GM19452 (cell line): Measurements from ENCODE around the gene ADAMTS17.

Source experiments
- ATAC-seq: cut with Tn5 transposase; IDR thresholded peaks from one replicate; pipeline ENCODE4 v1.9.1; 2021; ENCODE audit not compliant: unreplicated experiment

ADAMTS17 gene

GRCh38 chr15:100252779-100253417 is 88.9 kb downstream of the ADAMTS17 start:
- no peak for ATAC-seq

- no peak for ATAC-seq
These were observed 89.4 kb downstream of the ADAMTS17 start for GRCh38 chr15:100252359-100252758.

- ATAC-seq, result no peak
These were observed 91.5 kb downstream of the ADAMTS17 start for GRCh38 chr15:100250176-100250800.

- ATAC-seq, result no peak
These were observed 92.5 kb downstream of the ADAMTS17 start for GRCh38 chr15:100249096-100249815.

- ATAC-seq, result no peak
These were observed 93.5 kb downstream of the ADAMTS17 start for GRCh38 chr15:100248236-100248635.

GRCh38 chr15:100247228-100248225 is 94.2 kb downstream of the ADAMTS17 start:
- ATAC-seq, result no peak

- ATAC-seq, result no peak
These were observed 95.9 kb downstream of the ADAMTS17 start for GRCh38 chr15:100245855-100246254.

GRCh38 chr15:100245487-100245820 is 96.3 kb downstream of the ADAMTS17 start:
- no peak for ATAC-seq

GRCh38 chr15:100244796-100245486 is 96.8 kb downstream of the ADAMTS17 start:
- ATAC-seq, result no peak

- ATAC-seq, result no peak
These were observed 98.8 kb downstream of the ADAMTS17 start for GRCh38 chr15:100242989-100243388.

GRCh38 chr15:100241572-100242482 is 99.9 kb downstream of the ADAMTS17 start:
- ATAC-seq, result no peak

GRCh38 chr15:100236981-100237720 is 104.6 kb downstream of the ADAMTS17 start:
- ATAC-seq, result no peak

- ATAC-seq, result no peak
These were observed 106.7 kb downstream of the ADAMTS17 start for GRCh38 chr15:100235030-100235617.

GRCh38 chr15:100234158-100235029 is 107.4 kb downstream of the ADAMTS17 start:
- ATAC-seq, result no peak

- ATAC-seq, result no peak
These were observed 111.0 kb downstream of the ADAMTS17 start for GRCh38 chr15:100230784-100231183.

GRCh38 chr15:100229181-100230163 is 112.3 kb downstream of the ADAMTS17 start:
- ATAC-seq, result no peak
